ENCODE measurements around the gene ZNF101. TPM values are rescaled to one million over a fixed set of nuclear protein-coding genes. Genes with fewer than 3 reads are reported as not detected.

The ZNF101 gene
- total RNA-seq, 1 experiment from 2014 or later = 51.4 TPM

DNA sequence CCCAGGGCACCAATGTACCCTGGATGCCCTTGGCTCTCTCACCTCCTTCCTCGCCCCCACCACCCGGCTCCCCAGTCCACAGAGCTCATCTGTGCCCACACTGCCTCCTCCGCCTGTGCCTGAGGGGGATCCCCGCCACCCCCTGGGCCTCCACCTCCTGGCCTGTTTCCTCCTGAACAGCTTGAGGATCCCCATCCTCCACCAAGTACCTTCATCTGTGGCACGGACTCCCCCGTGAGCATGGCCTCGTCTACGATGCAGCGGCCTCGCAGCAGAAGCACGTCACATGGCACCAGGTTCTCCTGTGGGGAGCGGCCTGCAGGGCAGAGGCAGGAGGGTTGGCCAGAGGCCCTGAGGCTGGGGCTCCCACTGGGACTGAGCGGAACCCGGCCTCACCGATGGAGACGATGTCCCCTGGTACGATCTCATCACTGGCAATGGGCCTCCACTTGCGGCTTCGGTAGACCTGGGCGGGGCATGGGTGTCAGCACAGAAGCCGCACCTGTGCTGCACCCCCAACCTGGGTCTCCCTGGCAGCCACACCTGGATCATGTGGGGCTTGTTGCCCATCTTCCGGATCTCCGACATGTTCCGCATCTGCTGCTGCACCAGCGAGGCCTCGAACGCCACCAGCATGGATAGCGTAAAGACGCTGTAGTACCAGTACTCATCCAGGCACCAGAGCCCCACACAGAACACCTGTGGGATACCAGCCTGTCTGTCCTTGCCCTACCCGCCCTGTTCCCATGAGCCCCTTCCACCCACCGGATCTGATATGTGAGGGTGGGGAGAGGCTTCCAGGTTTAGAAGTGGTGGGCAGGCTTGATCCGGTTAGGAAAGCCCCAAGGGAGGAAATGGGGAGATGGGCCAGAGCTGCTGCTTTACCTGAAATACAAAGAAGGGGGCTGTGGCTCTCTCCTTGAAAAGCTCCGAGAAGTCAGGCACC, 11.9 kb upstream of the ZNF101 start:
- H3K27ac Mint-ChIP-seq = no peak overlapping the region
- DNase-seq (ENCODE audit: low spot score) = no peak

DNA sequence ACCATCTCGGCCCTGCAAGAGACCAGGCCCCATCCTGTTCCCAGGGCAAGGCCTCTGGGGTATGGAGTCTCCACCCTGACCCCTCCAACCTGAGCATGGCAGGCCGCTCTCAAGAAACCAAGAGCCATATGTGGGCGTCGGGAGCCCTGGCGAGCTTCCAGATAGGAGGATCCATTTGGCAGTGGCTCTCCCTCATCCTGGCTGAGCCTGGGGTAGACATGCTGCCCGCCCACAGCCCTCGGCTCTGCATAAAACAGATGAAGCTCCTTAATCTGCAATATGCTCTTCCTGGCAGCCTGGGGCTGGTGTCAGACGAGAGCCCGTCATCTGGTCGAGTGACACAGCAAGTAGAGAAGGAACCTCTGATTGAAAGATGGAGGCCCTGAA, 11.2 kb upstream of the ZNF101 start:
- H3K27ac Mint-ChIP-seq = no peak overlapping the region
- H3K4me3 Mint-ChIP-seq = no peak overlapping the region
- POLR2A ChIA-PET = no interaction called here
- H3K27me3 Mint-ChIP-seq (ENCODE audit: low read depth) = no peaks in the 10 kb centered on the region
- H3K4me1 Mint-ChIP-seq = peaks cover 12% of the 10 kb centered on the region
- H3K9me3 Mint-ChIP-seq = no peaks in the 10 kb centered on the region
- peaks cover 67% of the 10 kb centered on the region for H3K36me3 Mint-ChIP-seq
- no peak for DNase-seq (ENCODE audit: low spot score)
- CTCF ChIA-PET = interaction anchor here (2.4 kb wide), 1 partner anchor 14 kb away, joined by 9 read pairs; the partner anchor contains the start of gene GMIP
- TF ChIP-seq NR3C1 (CRISPR knock-in tag; conservative IDR thresholded peaks at IDR 0.05; ENCODE audit: low read depth) (no peak), ZBTB21 (CRISPR knock-in tag; IDR thresholded peaks at IDR 0.05; ENCODE audit: borderline replicate concordance) (no peak), RELA (CRISPR knock-in tag; IDR thresholded peaks at IDR 0.05; ENCODE audit: borderline replicate concordance) (no peak), NFATC4 (CRISPR knock-in tag; IDR thresholded peaks at IDR 0.05) (no peak), ATF1 (CRISPR knock-in tag; IDR thresholded peaks at IDR 0.05) (no peak)
- TF ChIP-seq, protein P1, sequence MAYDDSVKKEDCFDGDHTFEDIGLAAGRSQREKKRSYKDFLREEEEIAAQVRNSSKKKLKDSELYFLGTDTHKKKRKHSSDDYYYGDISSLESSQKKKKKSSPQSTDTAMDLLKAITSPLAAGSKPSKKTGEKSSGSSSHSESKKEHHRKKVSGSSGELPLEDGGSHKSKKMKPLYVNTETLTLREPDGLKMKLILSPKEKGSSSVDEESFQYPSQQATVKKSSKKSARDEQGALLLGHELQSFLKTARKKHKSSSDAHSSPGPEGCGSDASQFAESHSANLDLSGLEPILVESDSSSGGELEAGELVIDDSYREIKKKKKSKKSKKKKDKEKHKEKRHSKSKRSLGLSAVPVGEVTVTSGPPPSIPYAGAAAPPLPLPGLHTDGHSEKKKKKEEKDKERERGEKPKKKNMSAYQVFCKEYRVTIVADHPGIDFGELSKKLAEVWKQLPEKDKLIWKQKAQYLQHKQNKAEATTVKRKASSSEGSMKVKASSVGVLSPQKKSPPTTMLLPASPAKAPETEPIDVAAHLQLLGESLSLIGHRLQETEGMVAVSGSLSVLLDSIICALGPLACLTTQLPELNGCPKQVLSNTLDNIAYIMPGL (CRISPR knock-in tag; IDR thresholded peaks at IDR 0.05) = no peak
- TF ChIP-seq, protein P2, sequence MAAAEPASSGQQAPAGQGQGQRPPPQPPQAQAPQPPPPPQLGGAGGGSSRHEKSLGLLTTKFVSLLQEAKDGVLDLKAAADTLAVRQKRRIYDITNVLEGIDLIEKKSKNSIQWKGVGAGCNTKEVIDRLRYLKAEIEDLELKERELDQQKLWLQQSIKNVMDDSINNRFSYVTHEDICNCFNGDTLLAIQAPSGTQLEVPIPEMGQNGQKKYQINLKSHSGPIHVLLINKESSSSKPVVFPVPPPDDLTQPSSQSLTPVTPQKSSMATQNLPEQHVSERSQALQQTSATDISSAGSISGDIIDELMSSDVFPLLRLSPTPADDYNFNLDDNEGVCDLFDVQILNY (CRISPR knock-in tag; IDR thresholded peaks at IDR 0.05) = no peak
- TF ChIP-seq, protein P3, sequence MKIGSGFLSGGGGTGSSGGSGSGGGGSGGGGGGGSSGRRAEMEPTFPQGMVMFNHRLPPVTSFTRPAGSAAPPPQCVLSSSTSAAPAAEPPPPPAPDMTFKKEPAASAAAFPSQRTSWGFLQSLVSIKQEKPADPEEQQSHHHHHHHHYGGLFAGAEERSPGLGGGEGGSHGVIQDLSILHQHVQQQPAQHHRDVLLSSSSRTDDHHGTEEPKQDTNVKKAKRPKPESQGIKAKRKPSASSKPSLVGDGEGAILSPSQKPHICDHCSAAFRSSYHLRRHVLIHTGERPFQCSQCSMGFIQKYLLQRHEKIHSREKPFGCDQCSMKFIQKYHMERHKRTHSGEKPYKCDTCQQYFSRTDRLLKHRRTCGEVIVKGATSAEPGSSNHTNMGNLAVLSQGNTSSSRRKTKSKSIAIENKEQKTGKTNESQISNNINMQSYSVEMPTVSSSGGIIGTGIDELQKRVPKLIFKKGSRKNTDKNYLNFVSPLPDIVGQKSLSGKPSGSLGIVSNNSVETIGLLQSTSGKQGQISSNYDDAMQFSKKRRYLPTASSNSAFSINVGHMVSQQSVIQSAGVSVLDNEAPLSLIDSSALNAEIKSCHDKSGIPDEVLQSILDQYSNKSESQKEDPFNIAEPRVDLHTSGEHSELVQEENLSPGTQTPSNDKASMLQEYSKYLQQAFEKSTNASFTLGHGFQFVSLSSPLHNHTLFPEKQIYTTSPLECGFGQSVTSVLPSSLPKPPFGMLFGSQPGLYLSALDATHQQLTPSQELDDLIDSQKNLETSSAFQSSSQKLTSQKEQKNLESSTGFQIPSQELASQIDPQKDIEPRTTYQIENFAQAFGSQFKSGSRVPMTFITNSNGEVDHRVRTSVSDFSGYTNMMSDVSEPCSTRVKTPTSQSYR (CRISPR knock-in tag; IDR thresholded peaks at IDR 0.05) = no peak
- TF ChIP-seq, protein P4, sequence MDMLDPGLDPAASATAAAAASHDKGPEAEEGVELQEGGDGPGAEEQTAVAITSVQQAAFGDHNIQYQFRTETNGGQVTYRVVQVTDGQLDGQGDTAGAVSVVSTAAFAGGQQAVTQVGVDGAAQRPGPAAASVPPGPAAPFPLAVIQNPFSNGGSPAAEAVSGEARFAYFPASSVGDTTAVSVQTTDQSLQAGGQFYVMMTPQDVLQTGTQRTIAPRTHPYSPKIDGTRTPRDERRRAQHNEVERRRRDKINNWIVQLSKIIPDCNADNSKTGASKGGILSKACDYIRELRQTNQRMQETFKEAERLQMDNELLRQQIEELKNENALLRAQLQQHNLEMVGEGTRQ (CRISPR knock-in tag; IDR thresholded peaks at IDR 0.05) = no peak
- TF ChIP-seq, protein P5, sequence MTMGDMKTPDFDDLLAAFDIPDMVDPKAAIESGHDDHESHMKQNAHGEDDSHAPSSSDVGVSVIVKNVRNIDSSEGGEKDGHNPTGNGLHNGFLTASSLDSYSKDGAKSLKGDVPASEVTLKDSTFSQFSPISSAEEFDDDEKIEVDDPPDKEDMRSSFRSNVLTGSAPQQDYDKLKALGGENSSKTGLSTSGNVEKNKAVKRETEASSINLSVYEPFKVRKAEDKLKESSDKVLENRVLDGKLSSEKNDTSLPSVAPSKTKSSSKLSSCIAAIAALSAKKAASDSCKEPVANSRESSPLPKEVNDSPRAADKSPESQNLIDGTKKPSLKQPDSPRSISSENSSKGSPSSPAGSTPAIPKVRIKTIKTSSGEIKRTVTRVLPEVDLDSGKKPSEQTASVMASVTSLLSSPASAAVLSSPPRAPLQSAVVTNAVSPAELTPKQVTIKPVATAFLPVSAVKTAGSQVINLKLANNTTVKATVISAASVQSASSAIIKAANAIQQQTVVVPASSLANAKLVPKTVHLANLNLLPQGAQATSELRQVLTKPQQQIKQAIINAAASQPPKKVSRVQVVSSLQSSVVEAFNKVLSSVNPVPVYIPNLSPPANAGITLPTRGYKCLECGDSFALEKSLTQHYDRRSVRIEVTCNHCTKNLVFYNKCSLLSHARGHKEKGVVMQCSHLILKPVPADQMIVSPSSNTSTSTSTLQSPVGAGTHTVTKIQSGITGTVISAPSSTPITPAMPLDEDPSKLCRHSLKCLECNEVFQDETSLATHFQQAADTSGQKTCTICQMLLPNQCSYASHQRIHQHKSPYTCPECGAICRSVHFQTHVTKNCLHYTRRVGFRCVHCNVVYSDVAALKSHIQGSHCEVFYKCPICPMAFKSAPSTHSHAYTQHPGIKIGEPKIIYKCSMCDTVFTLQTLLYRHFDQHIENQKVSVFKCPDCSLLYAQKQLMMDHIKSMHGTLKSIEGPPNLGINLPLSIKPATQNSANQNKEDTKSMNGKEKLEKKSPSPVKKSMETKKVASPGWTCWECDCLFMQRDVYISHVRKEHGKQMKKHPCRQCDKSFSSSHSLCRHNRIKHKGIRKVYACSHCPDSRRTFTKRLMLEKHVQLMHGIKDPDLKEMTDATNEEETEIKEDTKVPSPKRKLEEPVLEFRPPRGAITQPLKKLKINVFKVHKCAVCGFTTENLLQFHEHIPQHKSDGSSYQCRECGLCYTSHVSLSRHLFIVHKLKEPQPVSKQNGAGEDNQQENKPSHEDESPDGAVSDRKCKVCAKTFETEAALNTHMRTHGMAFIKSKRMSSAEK (CRISPR knock-in tag; IDR thresholded peaks at IDR 0.05; ENCODE audit: borderline replicate concordance) = no peak
- ATAC-seq = no peak

More for the DNA sequence above, 11.9 kb upstream of the ZNF101 start:
- ChIA-PET CTCF (interaction anchor here (1.0 to 2.4 kb wide), 2 partner anchors 13 kb away, joined by 5 to 9 read pairs; partner anchors contain the start of gene GMIP), POLR2A (no interaction called here)
- Mint-ChIP-seq H3K4me3 (no peak overlapping the region), H3K4me1 (peaks cover 6% of the 10 kb centered on the region), H3K36me3 (peaks cover 73% of the 10 kb centered on the region), H3K27me3 (ENCODE audit: low read depth) (no peaks in the 10 kb centered on the region), H3K9me3 (no peaks in the 10 kb centered on the region)
- no peak for ATAC-seq
- TF ChIP-seq ZBTB21 (CRISPR knock-in tag; IDR thresholded peaks at IDR 0.05; ENCODE audit: borderline replicate concordance) (no peak), FOXJ3 (CRISPR knock-in tag; IDR thresholded peaks at IDR 0.05; ENCODE audit: borderline replicate concordance) (no peak), ZNF416 (CRISPR knock-in tag; IDR thresholded peaks at IDR 0.05) (no peak), ZNF121 (CRISPR knock-in tag; IDR thresholded peaks at IDR 0.05) (no peak), ZNF396 (CRISPR knock-in tag; IDR thresholded peaks at IDR 0.05; ENCODE audit: borderline replicate concordance) (no peak), ZNF232 (CRISPR knock-in tag; IDR thresholded peaks at IDR 0.05) (no peak), ZNF317 (CRISPR knock-in tag; IDR thresholded peaks at IDR 0.05; ENCODE audit: borderline replicate concordance, low read depth) (no peak), FOXP1 (CRISPR knock-in tag; IDR thresholded peaks at IDR 0.05; ENCODE audit: borderline replicate concordance) (no peak)
